Activated CD4-positive, alpha-beta T cell treated with anti-CD3 and anti-CD28 coated beads, Interleukin-2, amount 50 U/mL, for 48 hours (primary cell): Measurements from ENCODE around the gene TRDN.
"Not testable (repeated sequence)": the region's sequence is repeated elsewhere in the genome, so short reads cannot be mapped to it uniquely, and the experiment has no call there.

ENCODE experiments used
- DNase-seq, 2 experiments: peaks; one replicate each; pipeline ENCODE4 v3.0.0-alpha.2; 2020

The TRDN gene

DNA sequence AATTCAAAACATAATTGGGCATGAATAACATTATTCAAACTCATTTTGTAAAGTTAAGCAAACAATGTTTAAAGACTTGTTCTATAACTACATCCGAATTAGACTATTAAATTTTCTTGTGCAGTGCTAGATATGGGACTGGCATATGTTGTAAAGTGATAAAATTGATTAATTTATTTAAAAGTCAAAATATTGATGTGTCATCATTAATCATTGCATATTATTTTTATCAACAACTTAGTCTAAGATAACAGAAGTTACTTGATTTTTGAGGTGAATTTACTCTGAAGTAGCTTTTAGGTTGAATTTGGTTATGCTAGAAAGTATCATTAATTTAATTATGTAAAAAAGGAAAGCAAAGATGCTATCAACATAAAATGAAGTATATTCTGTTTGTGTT is 396.1 kb downstream of the TRDN start:
- DNase-seq: no peak

GRCh38 chr6:123233336-123233735 is 403.4 kb downstream of the TRDN start:
- no peak for DNase-seq

GRCh38 chr6:123227789-123228188 is 409.0 kb downstream of the TRDN start:
- DNase-seq: not testable (repeated sequence)

DNA sequence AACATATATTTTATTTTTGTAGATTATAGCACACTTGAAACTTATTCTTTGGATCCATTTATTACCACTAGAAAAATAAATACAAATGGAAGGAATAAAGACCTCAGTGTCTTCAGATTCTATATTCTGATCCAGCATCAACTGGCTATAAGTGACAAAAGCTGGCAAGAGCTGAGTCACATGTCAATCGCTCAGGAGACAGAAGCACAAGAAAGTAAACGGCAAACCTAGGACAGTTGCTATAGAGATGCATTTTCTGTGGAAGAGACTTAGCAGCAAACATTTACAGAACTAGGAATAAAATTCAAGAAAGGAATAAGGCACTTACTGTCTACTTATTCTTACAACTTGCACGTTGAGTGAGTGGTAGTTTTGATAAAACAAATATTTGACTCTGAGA is 410.4 kb downstream of the TRDN start:
- DNase-seq: no peak

GRCh38 chr6:123224077-123224476 is 412.7 kb downstream of the TRDN start:
- DNase-seq: no peak

DNA sequence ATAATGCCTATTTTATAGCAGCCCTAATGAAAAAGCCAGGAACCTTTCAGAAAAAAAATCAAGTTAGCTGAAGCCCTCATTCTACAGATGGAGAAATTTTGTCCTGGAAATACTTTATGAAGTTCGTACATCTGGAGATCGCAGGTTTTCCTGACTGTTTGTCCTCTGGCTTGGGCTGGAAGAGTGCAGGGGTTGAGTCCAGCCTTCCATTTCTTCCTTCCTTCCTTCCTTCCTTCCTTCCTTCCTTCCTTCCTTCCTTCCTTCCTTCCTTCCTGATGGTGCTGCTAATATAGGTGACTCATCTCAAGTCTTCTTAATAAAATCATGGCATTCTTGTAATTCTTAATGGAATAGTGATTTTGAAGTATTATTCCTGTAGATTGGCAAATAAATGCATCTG is 413.3 kb downstream of the TRDN start:
- DNase-seq: no peak

DNA sequence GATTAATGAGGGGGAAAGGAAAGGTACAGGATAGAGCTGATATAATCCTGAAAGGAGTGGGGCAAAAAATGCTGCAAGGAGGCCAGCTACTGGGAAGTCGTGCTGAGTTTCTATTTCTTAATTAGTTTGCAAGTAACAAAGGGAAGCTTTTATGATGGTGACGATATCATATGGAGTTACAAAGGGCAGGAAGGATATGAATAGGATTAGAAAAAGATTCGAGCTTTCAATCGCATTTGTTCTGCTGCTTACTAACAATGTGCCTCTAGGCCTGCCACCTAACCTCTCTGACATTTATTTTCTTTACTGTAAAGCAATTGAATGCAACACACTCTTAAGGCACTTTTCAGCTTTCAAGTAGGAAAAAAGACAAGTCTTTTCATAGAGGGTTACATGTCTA is 421.5 kb downstream of the TRDN start:
- DNase-seq: no peak

GRCh38 chr6:123214433-123214832 is 422.3 kb downstream of the TRDN start:
- no peak for DNase-seq

GRCh38 chr6:123213921-123214320 is 422.8 kb downstream of the TRDN start:
- no peak for DNase-seq

- DNase-seq: no peak
Measured at GRCh38 chr6:123211777-123212545, 424.8 kb downstream of the TRDN start.

- no peak for DNase-seq
Measured at GRCh38 chr6:123210645-123211044, 426.1 kb downstream of the TRDN start.

GRCh38 chr6:123207967-123208510 is 428.7 kb downstream of the TRDN start:
- no peak for DNase-seq

GRCh38 chr6:123203928-123204327 is 432.8 kb downstream of the TRDN start:
- no peak for DNase-seq

DNA sequence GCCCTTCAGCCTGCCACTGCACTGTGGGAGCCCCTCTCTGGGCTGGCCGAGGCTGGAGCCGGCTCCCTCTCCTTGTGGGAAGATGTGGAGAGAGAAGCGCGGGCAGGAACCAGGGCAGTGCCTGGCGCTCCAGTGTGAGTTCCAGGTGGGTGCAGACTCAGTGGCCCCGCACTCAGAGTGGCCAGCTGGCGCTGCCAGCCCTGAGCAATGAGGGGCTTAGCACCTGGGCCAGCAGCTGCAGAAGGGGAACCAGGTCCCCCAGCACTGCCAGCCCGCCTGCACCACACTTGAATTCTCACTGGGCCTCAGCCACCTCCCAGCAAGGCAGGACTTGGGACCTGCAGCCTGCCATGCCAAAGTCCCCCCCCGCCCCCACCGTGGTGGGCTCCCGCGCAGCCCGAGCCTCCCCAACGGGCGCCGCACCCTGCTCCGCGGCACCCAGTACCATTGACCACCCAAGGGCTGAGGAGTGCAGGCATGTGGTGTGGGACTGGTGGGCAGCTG is 434.8 kb downstream of the TRDN start:
- DNase-seq: no peak

- DNase-seq: no peak
Measured at GRCh38 chr6:123193298-123193697, 443.5 kb downstream of the TRDN start.

DNA sequence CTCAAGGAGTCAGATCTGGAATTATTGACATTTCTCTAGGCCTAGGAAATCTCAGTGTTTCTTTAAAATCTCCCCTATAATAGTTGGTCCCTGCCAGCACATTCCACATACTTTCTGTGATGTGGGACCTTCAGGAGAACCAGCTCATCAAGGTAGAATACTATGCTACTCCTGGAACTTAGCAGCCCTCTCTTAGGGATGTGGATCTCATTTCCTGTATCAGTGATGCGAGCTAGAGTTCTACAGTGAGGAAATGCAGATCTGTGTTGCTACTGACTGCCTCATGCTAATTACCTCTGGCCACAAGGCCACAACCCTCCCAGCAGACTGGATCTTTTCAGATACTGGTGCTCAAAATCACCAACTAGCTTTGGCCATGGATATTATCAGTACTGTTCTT is 446.9 kb downstream of the TRDN start:
- no peak for DNase-seq

GRCh38 chr6:123182998-123183397 is 453.8 kb downstream of the TRDN start:
- no peak for DNase-seq

- DNase-seq: no peak
Measured at GRCh38 chr6:123176706-123177105, 460.0 kb downstream of the TRDN start.

DNA sequence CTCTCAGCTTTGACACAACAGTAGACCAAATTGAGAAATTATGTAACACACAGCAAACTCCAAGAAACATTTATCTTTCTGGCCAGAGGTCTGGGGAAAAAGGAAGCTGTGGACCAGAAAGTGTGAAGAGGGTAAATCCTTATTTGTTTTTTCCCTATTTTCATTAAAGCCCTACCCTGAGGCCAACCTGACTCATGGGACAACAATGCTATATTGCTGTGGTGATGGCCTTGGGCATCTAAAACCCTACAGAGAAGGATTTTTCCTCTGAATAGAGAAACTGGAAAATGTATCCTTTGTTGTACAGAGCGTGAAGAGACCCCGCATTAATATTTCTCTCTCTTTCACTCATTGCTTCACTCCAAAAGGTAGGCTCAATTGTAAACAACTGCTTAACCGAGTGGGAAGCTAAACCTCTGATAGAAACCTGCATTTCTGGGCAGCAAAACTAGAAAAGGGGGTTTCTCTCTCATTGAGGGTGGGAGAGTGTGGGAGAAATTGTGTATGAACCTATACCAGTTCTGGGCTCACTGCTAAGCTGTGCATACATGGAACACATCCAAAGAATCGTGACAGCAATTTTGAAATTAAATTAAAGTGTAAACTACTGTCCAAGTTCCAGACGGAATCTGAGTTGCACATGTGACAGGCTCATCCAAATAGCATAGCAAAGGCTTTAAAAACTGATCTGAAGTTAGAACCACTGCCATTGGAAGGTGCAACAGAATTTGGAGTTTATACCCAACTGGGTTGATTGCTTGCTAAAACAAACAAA is 465.2 kb downstream of the TRDN start:
- no peak for DNase-seq

GRCh38 chr6:123169774-123170095 is 467.0 kb downstream of the TRDN start:
- no peak for DNase-seq

- DNase-seq: no peak
Measured at GRCh38 chr6:123168892-123169773, 467.6 kb downstream of the TRDN start.

DNA sequence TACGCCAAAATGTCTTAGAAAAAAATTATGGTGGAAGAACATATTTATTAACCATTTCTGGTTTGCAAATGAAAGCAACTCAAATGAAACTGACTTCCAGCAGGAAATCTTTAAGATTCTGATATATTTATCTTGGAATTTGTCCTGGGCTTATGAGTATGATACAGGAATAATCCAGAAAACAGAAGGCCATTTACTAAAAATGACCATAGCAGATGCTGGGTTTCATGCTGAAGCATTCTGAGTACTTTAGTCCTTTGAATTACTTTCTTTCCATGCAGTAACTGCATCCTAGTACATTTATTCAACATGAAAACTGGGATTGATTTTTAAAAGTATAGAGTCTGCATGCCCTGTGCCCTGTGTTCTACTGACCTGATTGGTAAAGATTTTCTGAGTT is 468.3 kb downstream of the TRDN start:
- no peak for DNase-seq
